Neuron (in vitro differentiated cells): ENCODE results near the gene CHD5.

Source experiments
- H2AFZ ChIP-seq: one replicate; pipeline ENCODE4 v1.6.1; 2013; ENCODE audit warnings: low read depth, mild to moderate bottlenecking, inconsistent platforms, low read length, moderate library complexity
- H3K27me3 ChIP-seq: one replicate; pipeline ENCODE4 v1.6.1; 2013; ENCODE audit warnings: low read length; ENCODE audit not compliant: insufficient read depth
- H3K36me3 ChIP-seq: one replicate; pipeline ENCODE4 v1.6.1; 2013; ENCODE audit warnings: low read length; ENCODE audit not compliant: insufficient read depth
- H3K4me1 ChIP-seq: one replicate; pipeline ENCODE4 v1.6.1; 2013; ENCODE audit warnings: low read length; ENCODE audit not compliant: insufficient read depth
- H3K4me3 ChIP-seq: 2 replicates; pipeline ENCODE4 v1.5.1; 2013; ENCODE audit warnings: mild to moderate bottlenecking, low read length, moderate library complexity
- H3K9me3 ChIP-seq: one replicate; pipeline ENCODE4 v1.6.1; 2013; ENCODE audit warnings: low read length

The CHD5 gene

GRCh38 chr1:6166221-6166620 lies 13.9 kb downstream of the CHD5 start:
- Histone ChIP-seq H3K4me3 (no peak overlapping the region), H3K9me3 (no peaks in the 10 kb centered on the region), H3K27me3 (peaks cover 74% of the 10 kb centered on the region), H3K36me3 (no peaks in the 10 kb centered on the region), H2AFZ (no peak overlapping the region), H3K4me1 (no peaks in the 10 kb centered on the region)

GRCh38 chr1:6165441-6165985 lies 14.6 kb downstream of the CHD5 start:
- Histone ChIP-seq H3K4me3 (no peak overlapping the region), H3K9me3 (no peaks in the 10 kb centered on the region), H3K27me3 (peaks cover 75% of the 10 kb centered on the region), H2AFZ (no peak overlapping the region), H3K4me1 (no peaks in the 10 kb centered on the region), H3K36me3 (no peaks in the 10 kb centered on the region)

- Histone ChIP-seq H3K36me3 (no peaks in the 10 kb centered on the region), H3K4me3 (no peak overlapping the region), H3K27me3 (peaks cover 76% of the 10 kb centered on the region), H3K9me3 (no peaks in the 10 kb centered on the region), H2AFZ (no peak overlapping the region), H3K4me1 (no peaks in the 10 kb centered on the region)
Measured at GRCh38 chr1:6165027-6165426, 15.1 kb downstream of the CHD5 start.

GRCh38 chr1:6163973-6164617 lies 16.0 kb downstream of the CHD5 start:
- Histone ChIP-seq H3K9me3 (no peaks in the 10 kb centered on the region), H2AFZ (no peak overlapping the region), H3K4me1 (no peaks in the 10 kb centered on the region), H3K27me3 (peaks cover 78% of the 10 kb centered on the region), H3K36me3 (no peaks in the 10 kb centered on the region), H3K4me3 (no peak overlapping the region)

GRCh38 chr1:6163191-6163972 lies 16.7 kb downstream of the CHD5 start:
- Histone ChIP-seq H3K9me3 (no peaks in the 10 kb centered on the region), H3K4me1 (no peaks in the 10 kb centered on the region), H3K36me3 (no peaks in the 10 kb centered on the region), H2AFZ (no peak overlapping the region), H3K4me3 (no peak overlapping the region), H3K27me3 (peaks cover 74% of the 10 kb centered on the region)

- H3K9me3 ChIP-seq: no peaks in the 10 kb centered on the region
- no peaks in the 10 kb centered on the region for H3K36me3 ChIP-seq
- H3K27me3 ChIP-seq: peaks cover 76% of the 10 kb centered on the region
- peaks cover 2% of the 10 kb centered on the region for H3K4me1 ChIP-seq
- H2AFZ ChIP-seq: no peak overlapping the region
- no peak overlapping the region for H3K4me3 ChIP-seq
Measured at GRCh38 chr1:6162773-6163172, 17.3 kb downstream of the CHD5 start.

- peaks cover 2% of the 10 kb centered on the region for H3K4me1 ChIP-seq
- no peaks in the 10 kb centered on the region for H3K9me3 ChIP-seq
- no peak overlapping the region for H3K4me3 ChIP-seq
- H3K27me3 ChIP-seq: peaks cover 76% of the 10 kb centered on the region
- H2AFZ ChIP-seq: no peak overlapping the region
- no peaks in the 10 kb centered on the region for H3K36me3 ChIP-seq
Measured at GRCh38 chr1:6162341-6162740, 17.8 kb downstream of the CHD5 start.

- H3K4me1 ChIP-seq: peaks cover 2% of the 10 kb centered on the region
- no peak overlapping the region for H3K4me3 ChIP-seq
- H2AFZ ChIP-seq: no peak overlapping the region
- no peaks in the 10 kb centered on the region for H3K36me3 ChIP-seq
- H3K9me3 ChIP-seq: no peaks in the 10 kb centered on the region
- peaks cover 62% of the 10 kb centered on the region for H3K27me3 ChIP-seq
Measured at GRCh38 chr1:6158181-6158580, 21.9 kb downstream of the CHD5 start.

GRCh38 chr1:6157528-6158174 lies 22.5 kb downstream of the CHD5 start:
- Histone ChIP-seq H3K36me3 (no peaks in the 10 kb centered on the region), H3K27me3 (peaks cover 57% of the 10 kb centered on the region), H3K4me3 (no peak overlapping the region), H3K9me3 (no peaks in the 10 kb centered on the region), H2AFZ (no peak overlapping the region), H3K4me1 (peaks cover 2% of the 10 kb centered on the region)

GRCh38 chr1:6157132-6157527 lies 23.0 kb downstream of the CHD5 start:
- Histone ChIP-seq H3K4me1 (peaks cover 2% of the 10 kb centered on the region), H3K27me3 (peaks cover 55% of the 10 kb centered on the region), H3K9me3 (no peaks in the 10 kb centered on the region), H2AFZ (no peak overlapping the region), H3K4me3 (no peak overlapping the region), H3K36me3 (no peaks in the 10 kb centered on the region)

- no peaks in the 10 kb centered on the region for H3K9me3 ChIP-seq
- H3K4me1 ChIP-seq: peaks cover 2% of the 10 kb centered on the region
- peaks cover 50% of the 10 kb centered on the region for H3K27me3 ChIP-seq
- H3K36me3 ChIP-seq: no peaks in the 10 kb centered on the region
- no peak overlapping the region for H3K4me3 ChIP-seq
- H2AFZ ChIP-seq: no peak overlapping the region
Measured at GRCh38 chr1:6154525-6155319, 25.4 kb downstream of the CHD5 start.

GRCh38 chr1:6152882-6153281 lies 27.2 kb downstream of the CHD5 start:
- no peak overlapping the region for H2AFZ ChIP-seq
- peaks cover 2% of the 10 kb centered on the region for H3K4me1 ChIP-seq
- H3K27me3 ChIP-seq: peaks cover 48% of the 10 kb centered on the region
- no peaks in the 10 kb centered on the region for H3K36me3 ChIP-seq
- H3K4me3 ChIP-seq: no peak overlapping the region
- no peaks in the 10 kb centered on the region for H3K9me3 ChIP-seq
